HG03442 (cell line): ENCODE measurements around the gene FOXN1.
"Not testable (repeated sequence)": the region's sequence is repeated elsewhere in the genome, so short reads cannot be mapped to it uniquely, and the experiment has no call there.

Source experiments
- ATAC-seq: cut with Tn5 transposase; IDR thresholded peaks from one replicate; pipeline ENCODE4 v1.9.1; 2021; ENCODE audit warnings: mild to moderate bottlenecking, moderate library complexity; ENCODE audit not compliant: unreplicated experiment

FOXN1 gene

GRCh38 chr17:28571361-28572122 is 65.4 kb downstream of the FOXN1 start, which contains the start of gene PIGS:
Gene PIGS (minus strand): TSS chr17:28571524. CDS start chr17:28571496, 28 bp downstream.
- peak; percentile 82 for ATAC-seq

- ATAC-seq = no peak
Measured at GRCh38 chr17:28572259-28573039, 66.3 kb downstream of the FOXN1 start.

GRCh38 chr17:28573040-28573380 is 66.9 kb downstream of the FOXN1 start:
- no peak for ATAC-seq

GRCh38 chr17:28573521-28573920 is 67.4 kb downstream of the FOXN1 start:
- no peak for ATAC-seq

GRCh38 chr17:28573966-28574480 is 67.9 kb downstream of the FOXN1 start:
- ATAC-seq = no peak

GRCh38 chr17:28574526-28574925 is 68.4 kb downstream of the FOXN1 start:
- no peak for ATAC-seq

GRCh38 chr17:28575126-28575795 is 69.1 kb downstream of the FOXN1 start:
- ATAC-seq = no peak

GRCh38 chr17:28576016-28576415 is 69.9 kb downstream of the FOXN1 start:
- not testable (repeated sequence) for ATAC-seq

GRCh38 chr17:28576758-28577465 is 70.8 kb downstream of the FOXN1 start, which contains the start of gene ALDOC:
Gene ALDOC (minus strand): TSS chr17:28576895. CDS start chr17:28575532, 1,363 bp downstream.
- ATAC-seq = peak; percentile 80

GRCh38 chr17:28577466-28577824 is 71.3 kb downstream of the FOXN1 start:
- no peak for ATAC-seq

- ATAC-seq = no peak
Measured at GRCh38 chr17:28578246-28579195, 72.4 kb downstream of the FOXN1 start.

GRCh38 chr17:28579526-28579925 is 73.4 kb downstream of the FOXN1 start:
- no peak for ATAC-seq

GRCh38 chr17:28580959-28581358 is 74.8 kb downstream of the FOXN1 start:
- no peak for ATAC-seq

- ATAC-seq = no peak
Measured at GRCh38 chr17:28582513-28582912, 76.4 kb downstream of the FOXN1 start.

- no peak for ATAC-seq
Measured at GRCh38 chr17:28584434-28584833, 78.3 kb downstream of the FOXN1 start.

GRCh38 chr17:28585851-28586250 is 79.7 kb downstream of the FOXN1 start:
- ATAC-seq = no peak
